GM19238 (cell line): ENCODE data around the gene LYZL4.

Experiments used
- DNase-seq: peaks from one replicate; pipeline ENCODE4 v3.0.0; 2011; ENCODE audit warnings: low spot score; ENCODE audit not compliant: insufficient read length

The LYZL4 gene

GRCh38 chr3:42375121-42375800 is 35.1 kb downstream of the LYZL4 start:
- DNase-seq = no peak

- DNase-seq = no peak
These were observed 38.6 kb downstream of the LYZL4 start for GRCh38 chr3:42371776-42372175.

GRCh38 chr3:42369832-42370231 is 40.6 kb downstream of the LYZL4 start:
- no peak for DNase-seq

GRCh38 chr3:42369304-42369703 is 41.1 kb downstream of the LYZL4 start:
- no peak for DNase-seq

GRCh38 chr3:42368861-42369260 is 41.5 kb downstream of the LYZL4 start:
- DNase-seq = no peak

- DNase-seq = no peak
These were observed 42.5 kb downstream of the LYZL4 start for GRCh38 chr3:42367903-42368302.

- no peak for DNase-seq
These were observed 43.9 kb downstream of the LYZL4 start for GRCh38 chr3:42366550-42366949.

- DNase-seq = no peak
These were observed 53.1 kb downstream of the LYZL4 start for GRCh38 chr3:42357335-42357734.

GRCh38 chr3:42355612-42356011 is 54.8 kb downstream of the LYZL4 start:
- DNase-seq = no peak

GRCh38 chr3:42353631-42354030 is 56.8 kb downstream of the LYZL4 start:
- DNase-seq = no peak

- no peak for DNase-seq
These were observed 59.2 kb downstream of the LYZL4 start for GRCh38 chr3:42351207-42351606.

- no peak for DNase-seq
These were observed 60.4 kb downstream of the LYZL4 start for GRCh38 chr3:42349765-42350594.

GRCh38 chr3:42347928-42348327 is 62.5 kb downstream of the LYZL4 start:
- no peak for DNase-seq
